PFSK-1 (cell line): ENCODE results near the gene PDAP1.

ENCODE experiments used
- FOXP2 ChIP-seq: optimal IDR thresholded peaks from 2 replicates; pipeline ENCODE3; 2011; ENCODE audit warnings: borderline replicate concordance, control low read depth, inconsistent platforms; ENCODE audit not compliant: insufficient read depth; ENCODE audit errors: extremely low read length, extremely low read depth
- POLR2AphosphoS5 ChIP-seq: IDR thresholded peaks from 2 replicates; pipeline ENCODE4 v1.6.1; 2012; ENCODE audit warnings: low read depth, mild to moderate bottlenecking, control low read depth, low read length, moderate library complexity
- REST ChIP-seq, 2 experiments: IDR thresholded peaks; 2 replicates each; pipeline versions ENCODE4 v1.6.1 to v1.8.0; 2011 to 2012; ENCODE audit warnings: low read depth in 2 of 2, low read length in 2 of 2, control low read depth in 1 of 2, inconsistent platforms in 1 of 2, mild to moderate bottlenecking in 1 of 2, moderate library complexity in 1 of 2; ENCODE audit not compliant: insufficient read depth in 1 of 2
- SIN3A ChIP-seq: IDR thresholded peaks from 2 replicates; pipeline ENCODE4 v1.6.1; 2012; ENCODE audit warnings: mild to moderate bottlenecking, low read length, moderate library complexity, borderline replicate concordance; ENCODE audit not compliant: insufficient read depth
- TAF1 ChIP-seq: IDR thresholded peaks from 2 replicates; pipeline ENCODE4 v1.6.1; 2012; ENCODE audit warnings: low read length, control low read depth, borderline replicate concordance; ENCODE audit not compliant: insufficient read depth

Gene PDAP1

GRCh38 chr7:99369767-99370391 lies 38.5 kb downstream of the PDAP1 start:
- no peak for TF ChIP-seq FOXP2
- no peak for TF ChIP-seq TAF1
- TF ChIP-seq POLR2AphosphoS5, result no peak
- no peak for TF ChIP-seq SIN3A
- no peak for TF ChIP-seq REST (IDR thresholded peaks at IDR 0.05; ENCODE audit: insufficient read depth in 1 of 2, low read depth in 2 of 2, low read length in 2 of 2)

GRCh38 chr7:99368750-99369389 lies 39.5 kb downstream of the PDAP1 start:
- no peak for TF ChIP-seq SIN3A
- no peak for TF ChIP-seq POLR2AphosphoS5
- no peak for TF ChIP-seq FOXP2
- TF ChIP-seq TAF1, result no peak
- TF ChIP-seq REST (IDR thresholded peaks at IDR 0.05; ENCODE audit: insufficient read depth in 1 of 2, low read depth in 2 of 2, low read length in 2 of 2), result no peak

GRCh38 chr7:99366646-99367045 lies 41.8 kb downstream of the PDAP1 start:
- TF ChIP-seq FOXP2, result no peak
- no peak for TF ChIP-seq TAF1
- TF ChIP-seq SIN3A, result no peak
- TF ChIP-seq POLR2AphosphoS5, result no peak

GRCh38 chr7:99365318-99366141 lies 42.9 kb downstream of the PDAP1 start:
- no peak for TF ChIP-seq FOXP2
- no peak for TF ChIP-seq SIN3A
- TF ChIP-seq REST (IDR thresholded peaks at IDR 0.05; ENCODE audit: insufficient read depth in 1 of 2, low read depth in 2 of 2, low read length in 2 of 2), result no peak
- TF ChIP-seq TAF1, result no peak
- no peak for TF ChIP-seq POLR2AphosphoS5

- TF ChIP-seq TAF1, result no peak
- no peak for TF ChIP-seq REST (IDR thresholded peaks at IDR 0.05; ENCODE audit: insufficient read depth in 1 of 2, low read depth in 2 of 2, low read length in 2 of 2)
- TF ChIP-seq POLR2AphosphoS5, result no peak
- no peak for TF ChIP-seq SIN3A
- TF ChIP-seq FOXP2, result no peak
Measured at GRCh38 chr7:99363286-99363685, 45.1 kb downstream of the PDAP1 start.
